Esophagus mucosa (tissue), 1 donor: ENCODE data around the gene AMIGO1. TPM values are rescaled to one million over a fixed set of nuclear protein-coding genes. Genes with fewer than 3 reads are reported as not detected.

Experiments used
- ATAC-seq: fragments of 200-7000 bp; cut with Tn5 transposase; one replicate; pipeline ENCODE4 v1.9.1; 2020
- total RNA-seq: library from RNA; stranded (reverse); gene quantifications from one replicate; pipeline ENCODE4 v1.2.4, GENCODE V29; 2023
- donor health status: DM: yes; HTN: yes; CAD: no.

Gene AMIGO1
- total RNA-seq, 1 donor from 2014 or later, result 1.2 TPM

- no peak for ATAC-seq
Measured at GRCh38 chr1:109531826-109532364, 22.4 kb upstream of the AMIGO1 start.

GRCh38 chr1:109531380-109531779, 21.9 kb upstream of the AMIGO1 start:
- ATAC-seq, result no peak

GRCh38 chr1:109530457-109531087, 21.0 kb upstream of the AMIGO1 start:
- ATAC-seq, result no peak

- no peak for ATAC-seq
Measured at GRCh38 chr1:109529881-109530456, 20.4 kb upstream of the AMIGO1 start.

- ATAC-seq, result no peak
Measured at GRCh38 chr1:109528712-109529111, 19.2 kb upstream of the AMIGO1 start.

- ATAC-seq, result no peak
Measured at GRCh38 chr1:109527846-109528695, 18.5 kb upstream of the AMIGO1 start.

GRCh38 chr1:109527098-109527811, 17.7 kb upstream of the AMIGO1 start:
- ATAC-seq, result no peak

GRCh38 chr1:109523706-109524105, 14.2 kb upstream of the AMIGO1 start:
- no peak for ATAC-seq

- no peak for ATAC-seq
Measured at GRCh38 chr1:109522026-109522425, 12.5 kb upstream of the AMIGO1 start.

GRCh38 chr1:109521002-109521951, 11.8 kb upstream of the AMIGO1 start:
- ATAC-seq, result no peak

- no peak for ATAC-seq
Measured at GRCh38 chr1:109517337-109517736, 7.8 kb upstream of the AMIGO1 start.

GRCh38 chr1:109516872-109517271, 7.3 kb upstream of the AMIGO1 start:
- ATAC-seq, result no peak

- no peak for ATAC-seq
Measured at GRCh38 chr1:109514846-109515245, 5.3 kb upstream of the AMIGO1 start.

- no peak for ATAC-seq
Measured at GRCh38 chr1:109513110-109513710, 3.7 kb upstream of the AMIGO1 start.

GRCh38 chr1:109508873-109509175, 703 bp downstream of the AMIGO1 start:
- no peak for ATAC-seq

GRCh38 chr1:109508001-109508872, 1.3 kb downstream of the AMIGO1 start:
- no peak for ATAC-seq

- ATAC-seq, result no peak
Measured at GRCh38 chr1:109504974-109505373, 4.6 kb downstream of the AMIGO1 start.

- ATAC-seq, result no peak
Measured at GRCh38 chr1:109503935-109504334, 5.6 kb downstream of the AMIGO1 start.

GRCh38 chr1:109502364-109502851, 7.1 kb downstream of the AMIGO1 start:
- ATAC-seq, result no peak
